Measurements from ENCODE around the gene MLXIP. TPM values are rescaled to one million over a fixed set of nuclear protein-coding genes. Genes with fewer than 3 reads are reported as not detected.

Gene MLXIP
- total RNA-seq, 6 experiments from 2014 or later, result 13.9 to 45.9 (median 16.6) TPM

DNA sequence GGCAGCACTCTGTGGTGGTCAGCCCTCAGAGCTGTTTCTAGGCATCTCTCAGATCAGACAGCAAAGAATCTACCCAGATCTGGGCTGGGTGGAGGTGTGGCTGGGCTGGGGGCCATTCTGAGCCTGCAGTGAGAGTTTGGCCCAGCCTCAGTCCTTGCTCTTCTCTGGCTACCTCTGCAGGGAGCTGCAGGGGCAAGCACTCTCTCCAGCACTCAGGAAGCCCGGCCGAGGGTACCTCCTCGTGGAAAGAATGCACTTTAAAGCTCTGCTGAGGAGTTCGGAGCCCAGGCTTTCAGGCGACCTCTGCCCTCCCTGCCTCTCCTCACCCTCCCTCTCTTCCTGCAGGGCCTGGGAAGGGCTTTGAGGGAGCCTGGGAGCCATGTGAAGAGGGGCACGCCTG is 64.3 kb downstream of the MLXIP start:
- Histone ChIP-seq H3K36me3 (peaks cover 5 to 28% (median 10%) of the 10 kb centered on the region in 4 donors), H3K4me1 (no peaks in the 10 kb centered on the region), H3K27ac (no peak overlapping the region), H3K9me3 (no peaks in the 10 kb centered on the region), H3K4me3 (no peak overlapping the region), H3K27me3 (no peaks in the 10 kb centered on the region)
- WGBS (ENCODE audit: insufficient coverage, low coverage, low lambda C conversion rate, missing lambda C conversion rate), result 80% methylated on average over 1 of the region's 6 CpGs
- ATAC-seq (no peak), DNase-seq (no peak)
- intact Hi-C loops (cut with DNase I), result loop anchor here in 1 of 2 donors (10.0 kb wide), 1 partner anchor 52 kb away; no protein-coding TSS in a partner anchor
- no peak for TF ChIP-seq POLR2A (IDR thresholded peaks at IDR 0.05)

DNA sequence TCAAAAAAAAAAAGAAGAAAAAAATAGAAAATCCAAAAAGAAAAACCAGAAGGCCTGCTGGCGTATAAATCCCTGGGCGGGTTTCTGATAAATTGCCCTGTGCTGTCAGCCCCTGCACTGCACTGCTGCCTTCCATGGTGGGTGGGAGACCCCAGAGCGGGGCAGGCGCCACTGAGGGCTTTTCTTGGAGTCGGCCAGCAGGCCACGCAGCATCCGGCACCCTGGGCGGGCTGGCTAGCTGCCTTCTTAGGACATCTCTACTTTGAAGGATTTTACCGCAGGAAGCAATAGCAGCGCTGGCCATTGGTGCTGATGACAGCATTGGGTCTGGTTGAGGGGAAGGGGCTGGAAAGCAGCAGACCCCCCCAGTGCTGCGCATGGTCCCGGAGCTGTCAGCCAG is 66.3 kb downstream of the MLXIP start:
- DNase-seq (no peak), ATAC-seq (no peak)
- Histone ChIP-seq H3K4me1 (no peaks in the 10 kb centered on the region), H3K4me3 (no peak overlapping the region), H3K9me3 (no peaks in the 10 kb centered on the region), H3K27me3 (no peaks in the 10 kb centered on the region), H3K36me3 (peaks cover 5 to 22% (median 10%) of the 10 kb centered on the region in 4 donors), H3K27ac (no peak overlapping the region)
- intact Hi-C loops (cut with DNase I), result loop anchor here in 1 of 2 donors (10.0 kb wide), 1 partner anchor 50 kb away; no protein-coding TSS in a partner anchor
- TF ChIP-seq, protein P1, sequence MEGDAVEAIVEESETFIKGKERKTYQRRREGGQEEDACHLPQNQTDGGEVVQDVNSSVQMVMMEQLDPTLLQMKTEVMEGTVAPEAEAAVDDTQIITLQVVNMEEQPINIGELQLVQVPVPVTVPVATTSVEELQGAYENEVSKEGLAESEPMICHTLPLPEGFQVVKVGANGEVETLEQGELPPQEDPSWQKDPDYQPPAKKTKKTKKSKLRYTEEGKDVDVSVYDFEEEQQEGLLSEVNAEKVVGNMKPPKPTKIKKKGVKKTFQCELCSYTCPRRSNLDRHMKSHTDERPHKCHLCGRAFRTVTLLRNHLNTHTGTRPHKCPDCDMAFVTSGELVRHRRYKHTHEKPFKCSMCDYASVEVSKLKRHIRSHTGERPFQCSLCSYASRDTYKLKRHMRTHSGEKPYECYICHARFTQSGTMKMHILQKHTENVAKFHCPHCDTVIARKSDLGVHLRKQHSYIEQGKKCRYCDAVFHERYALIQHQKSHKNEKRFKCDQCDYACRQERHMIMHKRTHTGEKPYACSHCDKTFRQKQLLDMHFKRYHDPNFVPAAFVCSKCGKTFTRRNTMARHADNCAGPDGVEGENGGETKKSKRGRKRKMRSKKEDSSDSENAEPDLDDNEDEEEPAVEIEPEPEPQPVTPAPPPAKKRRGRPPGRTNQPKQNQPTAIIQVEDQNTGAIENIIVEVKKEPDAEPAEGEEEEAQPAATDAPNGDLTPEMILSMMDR (IDR thresholded peaks at IDR 0.05), result no peak
- no peak for TF ChIP-seq POLR2A (IDR thresholded peaks at IDR 0.05)
- WGBS (ENCODE audit: insufficient coverage, low coverage, low lambda C conversion rate, missing lambda C conversion rate), result 93% methylated on average over 2 of the region's 12 CpGs

DNA sequence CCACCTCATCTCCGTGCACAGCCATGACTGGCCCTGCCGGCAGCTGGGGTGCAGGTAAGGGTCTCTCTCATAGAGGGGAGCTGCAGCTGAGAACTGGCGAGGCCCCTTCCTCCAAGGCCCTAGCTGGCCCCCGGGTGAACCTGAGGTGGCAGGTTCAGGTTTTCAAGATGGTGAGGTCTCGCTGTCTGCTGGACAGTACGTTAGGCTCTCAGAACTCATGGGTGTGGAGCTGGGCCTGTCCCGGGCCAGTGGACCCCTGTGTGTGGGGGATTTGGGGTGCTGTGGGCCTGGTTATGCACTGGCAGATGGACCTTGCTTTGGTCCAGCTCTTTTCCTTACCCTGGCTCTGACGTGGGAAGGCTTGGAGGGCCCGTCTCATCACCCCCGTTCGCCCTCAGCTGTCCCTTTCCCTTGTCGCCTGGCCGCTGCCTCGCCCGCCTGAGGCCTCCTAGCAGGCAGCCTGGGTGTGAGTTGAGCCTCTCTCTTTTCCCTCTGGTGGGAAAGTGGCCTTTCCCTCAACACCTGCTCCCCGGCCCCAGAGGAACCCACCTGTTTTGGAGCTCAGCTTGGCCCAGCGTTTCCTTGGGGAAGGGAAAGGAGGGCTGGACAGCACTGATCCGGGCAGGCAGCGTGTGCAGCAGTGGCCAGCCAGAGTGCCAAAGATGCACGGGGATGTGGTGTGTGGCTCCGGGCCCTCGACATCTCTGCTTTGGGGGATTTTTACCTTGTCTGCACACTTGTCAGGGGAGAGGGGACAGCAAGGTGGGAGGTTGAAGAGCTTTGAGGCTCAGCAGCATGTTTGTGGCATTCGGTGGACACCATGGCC is 67.2 kb downstream of the MLXIP start:
- DNase-seq, result no peak
- intact Hi-C loops (cut with DNase I), result loop anchor here in 1 of 2 donors (10.0 kb wide), 1 partner anchor 49 kb away; no protein-coding TSS in a partner anchor
- no peaks in the 10 kb centered on the region for H3K4me1 ChIP-seq
- WGBS (ENCODE audit: insufficient coverage, low coverage, low lambda C conversion rate, missing lambda C conversion rate), result 85% methylated on average over 6 of the region's 23 CpGs
- no peak for TF ChIP-seq POLR2A (IDR thresholded peaks at IDR 0.05)
- TF ChIP-seq, protein P1 (IDR thresholded peaks at IDR 0.05), result no peak
- H3K36me3 ChIP-seq, result peaks cover 3 to 22% (median 10%) of the 10 kb centered on the region in 4 donors
- no peaks in the 10 kb centered on the region for H3K27me3 ChIP-seq
- H3K9me3 ChIP-seq, result no peaks in the 10 kb centered on the region
- no peak overlapping the region for H3K27ac ChIP-seq
- H3K4me3 ChIP-seq, result no peak overlapping the region
- peak in 1 of 4 donors; percentile 5 for ATAC-seq

DNA sequence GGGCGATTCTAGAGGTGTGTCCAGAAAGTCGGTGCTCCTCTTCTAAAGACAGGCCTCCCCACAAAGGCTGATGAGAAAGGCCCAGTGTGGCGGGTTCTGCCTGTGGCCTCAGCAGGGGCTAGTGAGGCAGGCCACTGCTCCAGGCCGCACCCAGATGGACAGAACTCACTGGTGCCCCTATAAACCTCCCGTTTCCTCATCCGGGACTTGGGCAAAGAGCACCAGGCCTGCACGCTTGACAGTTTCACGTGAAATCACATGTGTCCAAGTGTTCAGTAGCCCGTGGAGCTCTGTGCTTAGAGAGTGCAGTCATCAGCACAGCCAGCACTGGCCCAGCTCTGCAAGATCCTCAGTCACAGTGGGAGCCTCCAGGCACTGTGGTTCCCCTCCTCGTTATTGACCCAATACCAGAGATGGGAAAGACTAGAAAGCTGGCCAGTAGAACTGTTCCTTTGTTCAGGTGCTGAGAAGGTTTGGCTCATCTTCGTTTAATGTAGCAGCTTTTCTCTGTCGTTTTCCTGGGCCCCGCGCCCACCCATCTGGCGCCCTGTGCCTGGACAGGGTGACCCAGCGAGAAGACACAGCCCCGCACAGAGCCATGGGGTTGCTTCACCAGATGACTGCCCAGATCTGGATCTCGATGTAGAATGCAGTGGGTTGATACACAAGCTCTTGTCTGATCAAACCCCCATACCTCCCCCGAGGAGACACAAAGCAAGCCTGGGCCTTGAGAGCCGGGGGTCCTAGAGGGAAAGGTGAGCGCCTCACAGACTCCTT is 69.1 kb downstream of the MLXIP start:
- Histone ChIP-seq H3K4me1 (no peaks in the 10 kb centered on the region), H3K27me3 (no peaks in the 10 kb centered on the region), H3K9me3 (no peaks in the 10 kb centered on the region), H3K27ac (no peak overlapping the region), H3K4me3 (no peak overlapping the region), H3K36me3 (peaks cover 0 to 3% (median under 1%) of the 10 kb centered on the region in 4 donors)
- intact Hi-C loops (cut with DNase I), result loop anchor here in 1 of 2 donors (10.0 kb wide), 1 partner anchor 47 kb away; no protein-coding TSS in a partner anchor
- WGBS (ENCODE audit: insufficient coverage, low coverage, low lambda C conversion rate, missing lambda C conversion rate), result 75% methylated on average over 11 of the region's 21 CpGs
- ATAC-seq (peak in 1 of 4 donors; percentile 21), DNase-seq (no peak)
- no peak for TF ChIP-seq POLR2A (IDR thresholded peaks at IDR 0.05)
- TF ChIP-seq, protein P1 (IDR thresholded peaks at IDR 0.05), result no peak

Measured in right lobe of liver (tissue), 6 donors.